NCI-H524 (cell line): ENCODE results near the gene GJB3.

Experiments used
- DNase-seq, 2 experiments: peaks; one replicate each; lab custom pipeline; 2025; lab: John Stamatoyannopoulos, UW

Gene GJB3

DNA sequence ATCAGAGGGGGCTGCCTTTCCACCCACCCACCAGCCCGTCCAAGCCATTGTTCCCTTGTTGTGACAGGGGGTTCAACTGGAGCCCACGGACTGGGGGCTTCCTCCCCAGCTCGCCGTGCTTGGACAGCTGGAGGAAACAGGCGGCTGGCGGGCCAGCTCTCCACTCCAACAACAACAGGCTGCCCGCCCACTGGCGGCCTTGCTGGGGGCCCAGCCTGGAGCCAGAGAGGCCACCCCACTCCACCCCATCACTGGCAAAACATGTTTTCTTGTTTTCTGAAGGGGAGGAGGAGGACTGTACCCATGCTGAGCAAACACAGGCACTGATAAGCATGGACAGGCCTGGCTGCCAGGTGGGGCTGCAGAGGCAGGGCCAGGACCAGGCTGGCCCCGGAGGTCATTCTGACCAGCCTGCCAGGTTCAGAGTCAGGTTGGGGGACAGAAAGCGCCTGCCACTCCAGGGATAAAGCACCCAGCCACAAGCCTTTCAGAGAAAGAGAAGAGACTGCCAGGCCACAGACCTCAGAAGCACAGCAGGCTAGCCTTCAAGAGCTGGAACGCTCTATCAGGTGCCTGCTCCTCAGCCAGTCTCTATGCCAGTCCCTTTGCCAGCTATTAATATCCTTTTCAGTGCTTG, 44.6 kb downstream of the GJB3 start:
- DNase-seq: no peak

DNA sequence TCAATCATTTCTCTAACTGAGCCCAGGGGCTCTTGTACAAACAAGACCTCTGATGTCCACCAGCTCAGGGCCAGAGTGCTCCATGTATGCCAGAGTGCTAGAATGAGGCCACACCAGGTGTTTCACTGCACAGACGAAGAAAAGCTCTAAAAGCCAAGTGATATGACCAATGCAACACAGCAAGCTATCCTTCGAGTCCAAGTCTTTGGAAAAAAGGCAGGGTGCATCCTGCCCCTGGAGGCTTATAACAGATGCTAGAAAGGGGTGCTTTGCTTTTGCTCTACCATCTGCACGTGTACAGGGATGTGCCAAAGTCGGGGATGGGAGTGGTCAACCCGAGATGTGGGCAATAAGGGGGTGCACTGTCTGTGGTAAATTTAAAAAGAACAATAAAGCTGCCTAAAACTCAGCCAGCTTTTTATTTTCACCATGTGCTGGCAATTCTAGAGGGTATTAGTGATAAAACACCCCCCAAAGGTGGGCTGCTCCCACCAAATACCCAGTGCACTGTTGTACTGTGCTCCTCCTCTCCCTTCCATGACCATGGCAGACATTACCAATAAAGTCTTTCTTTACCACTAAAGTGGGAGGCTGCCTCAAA, 46.4 kb downstream of the GJB3 start:
- no peak for DNase-seq

DNA sequence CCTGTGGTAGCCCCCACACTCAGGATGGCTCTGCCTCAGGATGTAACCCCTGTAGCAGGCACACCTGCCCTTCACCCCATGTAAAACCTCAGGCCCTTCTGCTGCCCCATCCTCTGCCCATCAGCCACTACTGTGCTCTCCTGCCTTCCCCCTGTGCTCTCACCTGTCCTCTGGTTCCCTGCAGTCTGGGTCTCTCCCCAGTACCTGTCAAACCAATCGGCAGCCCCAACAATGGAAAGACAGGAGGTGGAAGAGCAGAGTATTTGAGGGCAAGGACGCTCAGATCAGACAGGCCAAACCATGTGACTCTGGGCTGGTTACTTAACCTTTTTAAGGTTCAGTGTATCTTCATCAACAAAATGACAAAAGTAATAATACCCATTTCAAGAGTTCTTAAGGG, 47.6 kb downstream of the GJB3 start:
- DNase-seq: no peak

DNA sequence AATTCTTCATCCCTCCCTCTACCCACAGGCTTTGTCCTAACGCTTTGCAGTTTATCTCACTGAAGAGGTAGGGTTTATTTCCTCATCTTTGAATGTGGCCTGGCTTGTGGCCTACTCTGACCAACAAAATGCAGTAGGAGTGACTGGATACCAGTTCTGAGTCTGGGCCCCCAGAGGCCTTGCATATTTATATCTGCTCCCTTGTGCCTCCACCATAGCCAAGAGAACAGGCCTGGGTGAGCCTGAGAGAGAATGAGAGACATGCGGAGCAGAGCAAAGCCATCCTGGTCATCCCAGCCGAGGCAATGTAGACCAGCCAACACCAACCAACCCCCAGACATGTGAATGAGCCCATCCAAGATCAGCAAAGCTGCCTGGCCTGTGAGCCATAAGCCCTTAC, 48.2 kb downstream of the GJB3 start:
- no peak for DNase-seq

DNA sequence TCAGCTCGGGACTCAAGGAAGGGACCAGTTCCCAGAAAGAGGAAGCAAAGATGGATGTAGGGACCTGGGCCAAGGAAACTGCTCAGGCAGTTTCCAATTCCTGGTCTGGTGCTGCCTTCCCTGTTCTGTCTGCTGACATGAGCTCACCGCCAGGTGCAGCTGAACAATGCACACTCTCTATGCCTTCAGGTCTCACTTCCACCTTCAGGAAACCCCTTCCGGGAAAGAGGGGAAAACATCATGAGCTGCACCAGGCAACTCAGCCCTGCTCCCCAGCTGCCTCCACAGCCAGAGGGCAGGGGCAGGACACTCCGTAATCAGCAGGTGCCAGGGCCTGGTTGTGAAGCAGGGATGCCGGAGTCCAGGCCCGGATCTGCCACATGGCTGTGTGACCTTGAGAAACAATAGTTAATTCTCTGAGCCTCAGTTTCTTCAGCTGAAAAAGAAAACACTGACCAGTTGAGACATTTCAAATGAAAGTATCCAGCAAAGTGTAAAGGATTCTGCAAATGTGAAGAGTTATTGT, 50.8 kb downstream of the GJB3 start:
- DNase-seq: no peak

DNA sequence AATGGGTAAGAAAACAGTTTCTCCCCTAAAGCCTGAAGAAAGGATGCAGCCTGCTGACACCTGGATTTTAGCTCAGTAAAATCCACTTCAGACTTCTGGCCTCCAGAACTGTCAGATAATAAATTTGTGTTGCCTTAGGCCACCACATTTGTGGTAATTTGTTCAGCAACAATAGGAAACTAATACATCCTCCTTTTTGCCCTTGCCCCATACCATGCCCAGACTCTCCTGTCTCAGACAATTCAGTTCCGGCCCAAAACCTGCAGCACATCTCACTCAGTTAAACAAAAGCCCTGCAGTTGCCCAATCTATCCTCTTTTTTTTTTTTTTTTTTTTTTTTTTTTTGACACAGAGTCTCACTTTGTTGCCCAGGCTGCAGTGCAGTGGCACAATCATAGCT, 52.7 kb downstream of the GJB3 start:
- DNase-seq: no peak
